Limb (tissue), 2 donors: ENCODE measurements around the gene CHTF8.
A peak's percentile ranks its signal among the peaks of the same experiment; 100 is the strongest.

Source experiments
- DNase-seq, 2 donors: peaks; one replicate each; pipeline ENCODE4 v3.0.0-alpha.2; 2016; ENCODE audit errors: extremely low spot score in 2 of 2

The CHTF8 gene

GRCh38 chr16:69113216-69113615 is 19.2 kb downstream of the CHTF8 start:
- DNase-seq: no peak

DNA sequence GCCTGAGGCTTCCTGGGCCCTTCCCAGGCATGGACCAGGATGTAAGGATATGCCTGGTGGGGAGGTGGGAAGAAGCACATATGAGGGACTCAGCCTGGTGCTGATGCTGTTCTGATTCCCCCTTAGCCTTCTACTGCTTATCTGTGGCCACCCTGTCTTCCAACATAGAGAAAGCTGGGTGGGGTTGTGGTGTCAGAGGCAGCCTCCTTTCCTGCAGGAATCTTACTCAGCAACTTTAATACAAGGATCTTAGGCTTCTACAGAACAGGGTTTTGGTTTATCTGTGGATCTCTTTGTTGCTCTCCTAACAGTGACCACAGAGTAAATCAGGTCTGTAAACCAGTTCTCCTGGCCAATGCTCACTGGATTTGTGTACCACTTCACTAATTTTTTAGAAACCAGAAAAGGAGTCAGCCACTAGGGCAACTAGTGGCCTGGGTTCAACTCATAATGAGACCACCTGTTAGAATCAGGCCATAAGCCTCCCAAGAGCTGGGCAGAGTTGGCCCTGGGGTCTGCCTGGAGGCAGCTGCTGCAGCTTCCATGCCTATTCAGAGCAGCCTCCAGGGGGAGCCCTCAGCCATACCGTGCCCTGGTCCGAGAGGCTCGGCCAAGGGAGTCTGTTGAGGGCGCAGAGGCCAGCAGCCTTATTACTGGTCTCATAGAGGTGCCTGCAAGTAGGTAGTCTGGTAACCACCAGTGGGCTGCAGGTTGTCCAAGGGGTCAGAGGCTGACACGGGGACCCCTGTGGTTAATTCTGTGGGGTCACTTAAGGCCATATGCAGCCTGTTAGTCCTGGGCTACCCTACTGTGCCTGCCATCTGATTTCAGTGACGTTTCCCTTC is 19.9 kb downstream of the CHTF8 start:
- DNase-seq: peak in 1 of 2 donors; percentile 53

GRCh38 chr16:69111876-69112230 is 20.5 kb downstream of the CHTF8 start:
- no peak for DNase-seq

GRCh38 chr16:69111216-69111875 is 21.0 kb downstream of the CHTF8 start:
- no peak for DNase-seq

DNA sequence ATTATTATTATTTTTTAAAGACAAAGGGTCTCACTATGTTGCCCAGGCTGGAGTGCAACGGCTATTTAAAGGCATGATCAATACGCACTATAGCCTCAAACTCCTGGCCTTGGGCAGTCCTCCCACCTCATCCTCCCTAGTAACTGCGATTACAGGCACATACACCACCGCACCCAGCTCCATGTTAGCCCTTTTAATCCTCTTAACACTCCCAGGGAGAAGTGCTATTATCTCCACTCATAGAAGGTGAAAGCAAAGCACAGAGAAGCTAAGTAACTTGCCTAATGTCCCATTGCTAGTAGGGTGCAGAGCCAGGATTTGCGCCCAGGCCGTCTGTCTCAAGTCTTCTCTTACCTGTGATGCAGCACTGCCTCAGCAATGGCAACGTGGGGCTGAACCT is 22.0 kb downstream of the CHTF8 start:
- DNase-seq: no peak

GRCh38 chr16:69109486-69110270 is 22.7 kb downstream of the CHTF8 start:
- DNase-seq: no peak

- DNase-seq: no peak
These were observed 23.5 kb downstream of the CHTF8 start for GRCh38 chr16:69108905-69109252.

DNA sequence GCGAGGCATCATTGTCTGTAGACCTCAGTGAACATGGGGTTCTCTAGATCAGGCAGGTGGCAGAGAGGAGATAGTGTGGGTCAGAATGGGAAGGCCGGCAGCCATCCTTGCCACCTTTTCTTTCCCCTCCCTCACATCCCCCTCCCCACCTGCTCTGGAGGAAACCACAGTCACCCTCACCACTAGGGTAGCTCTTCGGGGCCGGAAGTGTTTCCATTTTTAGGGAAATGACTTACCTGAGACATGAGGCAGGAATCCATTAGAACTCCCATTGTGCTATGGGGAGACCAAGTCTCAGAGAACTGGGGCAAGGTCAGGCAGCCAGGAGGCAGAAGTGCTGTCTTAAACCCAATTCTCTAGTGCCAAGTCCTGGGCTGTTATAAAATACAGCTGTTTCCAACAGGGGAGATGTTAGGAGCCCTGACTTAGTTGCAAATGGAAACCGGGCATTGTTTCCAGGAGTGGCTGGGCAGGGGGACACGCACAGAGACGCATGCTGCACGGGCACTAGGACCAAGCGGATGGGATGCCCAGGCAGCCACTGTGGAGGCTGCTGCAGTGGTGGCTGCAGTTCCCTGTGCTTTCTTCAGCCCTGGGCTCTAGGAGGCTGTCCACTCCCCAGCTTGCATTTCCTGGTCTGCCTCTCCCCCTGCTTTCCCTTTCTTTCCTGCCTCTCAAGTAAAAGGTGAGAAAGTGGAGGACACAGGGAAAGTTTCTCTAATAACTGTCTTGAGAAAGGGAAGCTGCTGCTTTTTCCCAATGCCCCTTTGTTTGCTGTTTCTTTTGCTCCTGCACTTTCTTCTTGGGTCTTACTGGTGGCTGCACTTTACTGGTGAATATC is 24.1 kb downstream of the CHTF8 start:
- no peak for DNase-seq

GRCh38 chr16:69107316-69107962 is 24.9 kb downstream of the CHTF8 start:
- DNase-seq: peak in 1 of 2 donors; percentile 56

- DNase-seq: peak in 1 of 2 donors; percentile 52
These were observed 25.7 kb downstream of the CHTF8 start for GRCh38 chr16:69106491-69107315.

DNA sequence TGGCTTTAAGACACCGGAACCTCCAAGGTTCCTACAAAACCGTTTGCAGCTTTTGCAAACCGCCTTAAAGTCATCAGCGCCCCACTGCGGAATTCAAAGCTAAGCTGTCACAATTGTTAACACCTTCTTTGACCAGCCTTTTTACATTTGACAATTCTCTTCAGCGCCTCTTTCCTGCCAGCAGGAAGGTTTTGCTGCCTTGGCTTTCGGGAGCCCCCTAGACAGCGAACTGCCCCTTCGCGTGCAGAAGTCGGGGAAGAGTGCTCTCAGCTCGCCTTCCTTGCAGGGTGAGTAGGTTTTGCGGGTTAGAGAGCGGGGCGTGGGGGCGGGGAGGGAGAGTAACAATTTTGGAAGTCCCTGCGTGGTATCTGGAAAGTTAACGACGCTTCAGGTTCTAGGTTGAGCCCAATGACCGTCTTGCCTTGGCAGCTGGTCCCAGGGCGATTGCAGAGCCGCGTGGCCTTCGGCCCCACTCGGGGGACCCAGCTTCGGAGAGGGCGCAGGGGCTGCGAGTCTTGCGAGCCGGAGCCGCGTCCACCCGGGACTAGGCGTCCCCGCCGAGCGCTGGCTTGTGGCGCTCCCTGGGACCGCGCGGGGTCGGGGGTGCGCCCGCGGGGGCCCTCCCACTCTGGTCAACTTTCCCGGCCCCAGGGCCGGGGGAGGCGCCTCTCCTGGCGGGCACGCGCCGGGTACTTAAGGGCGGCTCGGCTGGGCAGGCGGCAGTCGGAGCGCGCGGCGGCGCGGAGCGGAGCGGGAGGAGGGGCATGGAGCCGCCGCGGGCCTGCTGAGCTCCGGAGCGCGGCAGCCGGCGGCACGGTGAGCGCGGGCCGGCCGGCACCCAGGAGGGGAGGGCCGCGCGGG is 26.7 kb downstream of the CHTF8 start, which contains the start of gene HAS3:
Gene HAS3, plus strand, starts transcription at position 153 of the 861 bp plus-strand sequence. CDS start 3,743 bp downstream, outside the sequence.
- peak; percentile 36 to 69 for DNase-seq

DNA sequence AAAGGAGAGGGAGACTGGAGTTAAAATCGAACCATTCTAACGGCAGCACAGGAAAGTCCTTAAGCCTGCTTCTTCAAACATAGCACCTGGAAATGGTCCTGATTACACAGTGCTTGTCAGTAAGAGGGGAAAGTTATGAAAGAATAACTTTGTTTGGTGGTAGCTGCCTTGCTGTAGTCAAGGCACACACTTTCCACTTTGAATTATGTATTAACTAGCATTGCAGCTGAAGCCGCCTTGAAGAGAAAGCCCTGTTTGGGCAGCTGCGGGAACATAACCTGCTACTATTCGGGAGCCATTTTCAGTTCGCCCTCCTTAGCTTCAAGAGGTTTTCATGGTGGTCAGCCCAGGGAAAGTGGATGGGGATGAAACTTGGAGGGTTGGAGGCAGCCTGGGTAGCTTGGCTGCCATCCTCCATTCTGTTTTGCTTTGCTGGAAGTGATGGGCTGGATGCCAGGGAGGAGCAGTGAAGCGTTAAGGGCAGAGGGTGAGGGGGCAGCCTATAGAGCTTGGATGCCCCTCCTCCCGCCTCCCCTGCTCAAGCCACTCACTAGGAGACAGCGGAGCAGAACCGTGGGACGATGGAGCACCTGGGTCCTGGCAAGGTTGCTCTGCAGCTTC is 32.2 kb downstream of the CHTF8 start:
- DNase-seq: peak in 1 of 2 donors; percentile 46

- no peak for DNase-seq
These were observed 37.2 kb downstream of the CHTF8 start for GRCh38 chr16:69095193-69095592.

- DNase-seq: no peak
These were observed 37.9 kb downstream of the CHTF8 start for GRCh38 chr16:69094501-69094900.

GRCh38 chr16:69093974-69094373 is 38.4 kb downstream of the CHTF8 start:
- no peak for DNase-seq

- no peak for DNase-seq
These were observed 43.1 kb downstream of the CHTF8 start for GRCh38 chr16:69089091-69089910.

DNA sequence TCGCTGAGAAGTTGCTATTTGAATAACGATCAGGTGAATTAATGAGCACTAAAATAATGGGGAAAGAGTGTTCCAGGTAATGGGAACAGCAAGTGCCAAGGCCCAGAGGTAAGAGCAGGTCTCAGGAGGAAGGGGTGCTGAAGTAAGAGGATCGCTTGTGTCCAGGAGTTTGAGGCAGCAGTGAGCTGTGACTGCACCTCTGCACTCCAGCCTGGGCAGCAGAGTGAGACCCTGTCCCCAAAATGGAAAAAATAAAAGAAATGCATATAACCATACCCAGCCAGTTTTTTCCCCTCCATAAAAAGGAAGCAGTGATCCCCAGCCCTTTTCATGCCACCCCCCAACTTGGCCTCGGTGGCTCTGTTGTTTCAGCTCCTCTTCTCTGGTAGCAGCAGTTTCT is 43.7 kb downstream of the CHTF8 start:
- no peak for DNase-seq
